Activated CD4-positive, alpha-beta memory T cell treated with anti-CD3 and anti-CD28 coated beads, Interleukin-2, amount 10 ng/mL, durations not matched to agents 7 days and 5 days (primary cell): ENCODE measurements around the gene GRIN2A. TPM values are rescaled to one million over a fixed set of nuclear protein-coding genes. Genes with fewer than 3 reads are reported as not detected.

Experiments
- total RNA-seq, 2 experiments: library from RNA; stranded (reverse); gene quantifications; one replicate each; pipeline ENCODE4 v1.2.3, GENCODE V29; 2021

The GRIN2A gene
- total RNA-seq, 2 experiments from 2014 or later, result not detected

Other genes starting within 250 kb of the GRIN2A start
- gene ATF7IP2, start 203.6 kb upstream of the GRIN2A start, total RNA-seq, result 10 to 100 TPM; 21.8 to 23.6 TPM